MCF 10A (cell line): ENCODE data around the gene PACSIN1. TPM values are rescaled to one million over a fixed set of nuclear protein-coding genes. Genes with fewer than 3 reads are reported as not detected.

Experiments
- BruUV-seq: library from RNA; stranded (reverse); fragments of 400-500 nt; replicated peaks from 2 replicates; lab custom pipeline; 2021; lab: Mats Ljungman, UMichigan
- CTCF ChIA-PET: fragments of 300-600 bp; sonication (Branson Sonifier 250); formaldehyde crosslinking; extraction: SDS; loops from one replicate; lab custom pipeline; 2021; ENCODE audit warnings: antibody characterized with exemption, inconsistent platforms; lab: Yijun Ruan, JAX
- POLR2A ChIA-PET: fragments of 300-600, 350-650 bp; sonication (Branson Sonifier 250); formaldehyde crosslinking; extraction: SDS; loops from one replicate; lab custom pipeline; 2020; ENCODE audit warnings: antibody characterized with exemption, inconsistent platforms; lab: Yijun Ruan, JAX
- DNase-seq: peaks from one replicate; pipeline ENCODE4 v3.0.0-alpha.2; 2018; ENCODE audit not compliant: unreplicated experiment
- H3K27ac Mint-ChIP-seq: one replicate; pipeline ENCODE4 v1.8.0; 2022; ENCODE audit warnings: mild to moderate bottlenecking, low read depth, mixed read lengths; ENCODE audit not compliant: unreplicated experiment
- H3K27me3 Mint-ChIP-seq: one replicate; pipeline ENCODE4 v1.8.0; 2022; ENCODE audit warnings: mixed read lengths; ENCODE audit not compliant: insufficient read depth, unreplicated experiment
- H3K36me3 Mint-ChIP-seq: one replicate; pipeline ENCODE4 v1.8.0; 2022; ENCODE audit warnings: mild to moderate bottlenecking, moderate library complexity, mixed read lengths; ENCODE audit not compliant: insufficient read depth, unreplicated experiment
- H3K4me1 Mint-ChIP-seq: one replicate; pipeline ENCODE4 v1.8.0; 2022; ENCODE audit warnings: mixed read lengths; ENCODE audit not compliant: insufficient read depth, unreplicated experiment
- H3K4me3 Mint-ChIP-seq: one replicate; pipeline ENCODE4 v1.8.0; 2022; ENCODE audit warnings: mild to moderate bottlenecking, moderate library complexity, mixed read lengths; ENCODE audit not compliant: unreplicated experiment
- H3K9me3 Mint-ChIP-seq: one replicate; pipeline ENCODE4 v1.8.0; 2022; ENCODE audit warnings: mixed read lengths; ENCODE audit not compliant: unreplicated experiment
- intact Hi-C: fragments of 100-400 bp; cut with micrococcal nuclease; formaldehyde crosslinking; loops from 2 replicates; pipeline ENCODE4 v1.14.1; 2022
- total RNA-seq: library from RNA; stranded (reverse); gene quantifications from 2 replicates; pipeline ENCODE4 v1.2.3, GENCODE V29; 2022
- TF ChIP-seq, protein P1 (sequence below): fragments of 200-600 bp; IDR thresholded peaks from one replicate; pipeline ENCODE4 v1.8.0; 2022; ENCODE audit warnings: antibody characterized with exemption, mild to moderate bottlenecking; ENCODE audit not compliant: unreplicated experiment

The PACSIN1 gene
- total RNA-seq, 1 experiment from 2014 or later = not detected

DNA sequence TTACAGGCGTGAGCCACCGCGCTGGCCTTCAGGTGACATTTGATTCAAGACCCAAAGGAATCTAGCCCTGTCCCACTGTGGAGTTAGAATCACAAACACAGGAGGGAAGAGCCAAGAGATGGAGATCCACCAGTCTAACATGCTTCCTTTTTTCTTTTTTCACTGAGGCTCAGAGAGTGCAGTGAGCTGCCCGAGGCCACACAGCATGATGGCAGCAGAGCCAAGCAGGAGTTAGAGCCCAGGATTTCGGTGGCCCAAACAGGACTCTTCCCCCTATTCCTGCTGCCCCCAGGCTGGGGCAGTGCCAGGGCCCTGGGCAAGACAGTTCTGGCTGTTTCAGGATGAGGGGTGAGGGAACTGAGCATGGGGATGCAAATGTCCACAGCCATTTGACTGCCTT lies 98.3 kb downstream of the PACSIN1 start:
- Mint-ChIP-seq H3K27ac (no peak overlapping the region), H3K4me1 (peaks cover 5% of the 10 kb centered on the region), H3K36me3 (no peaks in the 10 kb centered on the region), H3K27me3 (no peaks in the 10 kb centered on the region), H3K4me3 (no peak overlapping the region), H3K9me3 (no peaks in the 10 kb centered on the region)
- intact Hi-C loops = no loop called here
- CTCF ChIA-PET = interaction anchor here (0.6 to 1.3 kb wide), 2 partner anchors 27 to 139 kb away, joined by 3 read pairs; no protein-coding TSS in a partner anchor
- TF ChIP-seq, protein P1, sequence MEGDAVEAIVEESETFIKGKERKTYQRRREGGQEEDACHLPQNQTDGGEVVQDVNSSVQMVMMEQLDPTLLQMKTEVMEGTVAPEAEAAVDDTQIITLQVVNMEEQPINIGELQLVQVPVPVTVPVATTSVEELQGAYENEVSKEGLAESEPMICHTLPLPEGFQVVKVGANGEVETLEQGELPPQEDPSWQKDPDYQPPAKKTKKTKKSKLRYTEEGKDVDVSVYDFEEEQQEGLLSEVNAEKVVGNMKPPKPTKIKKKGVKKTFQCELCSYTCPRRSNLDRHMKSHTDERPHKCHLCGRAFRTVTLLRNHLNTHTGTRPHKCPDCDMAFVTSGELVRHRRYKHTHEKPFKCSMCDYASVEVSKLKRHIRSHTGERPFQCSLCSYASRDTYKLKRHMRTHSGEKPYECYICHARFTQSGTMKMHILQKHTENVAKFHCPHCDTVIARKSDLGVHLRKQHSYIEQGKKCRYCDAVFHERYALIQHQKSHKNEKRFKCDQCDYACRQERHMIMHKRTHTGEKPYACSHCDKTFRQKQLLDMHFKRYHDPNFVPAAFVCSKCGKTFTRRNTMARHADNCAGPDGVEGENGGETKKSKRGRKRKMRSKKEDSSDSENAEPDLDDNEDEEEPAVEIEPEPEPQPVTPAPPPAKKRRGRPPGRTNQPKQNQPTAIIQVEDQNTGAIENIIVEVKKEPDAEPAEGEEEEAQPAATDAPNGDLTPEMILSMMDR = no peak
- no peak for DNase-seq
- no TSS peak for BruUV-seq
- POLR2A ChIA-PET = no interaction called here

DNA sequence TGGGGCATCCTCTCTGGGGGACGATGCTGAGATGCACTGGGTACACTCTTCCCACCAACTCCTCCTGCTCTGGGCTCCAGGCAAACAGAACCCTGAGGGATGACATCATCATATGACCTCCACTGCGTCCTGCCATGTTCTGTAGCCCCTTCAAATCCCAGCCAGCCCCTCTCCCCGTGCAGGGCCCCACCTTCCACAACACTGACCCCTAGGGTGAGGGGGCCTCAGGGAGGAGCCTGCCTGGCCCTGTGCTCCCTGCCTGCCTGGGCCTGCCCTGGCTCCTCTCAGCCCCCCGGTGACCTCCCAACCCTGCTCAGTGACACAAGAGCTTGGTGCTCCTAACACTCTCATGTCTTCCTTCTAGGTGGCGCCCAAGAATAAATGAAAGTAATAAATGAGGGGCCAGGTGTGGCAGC lies 99.9 kb downstream of the PACSIN1 start:
- no peaks in the 10 kb centered on the region for H3K27me3 Mint-ChIP-seq

DNA sequence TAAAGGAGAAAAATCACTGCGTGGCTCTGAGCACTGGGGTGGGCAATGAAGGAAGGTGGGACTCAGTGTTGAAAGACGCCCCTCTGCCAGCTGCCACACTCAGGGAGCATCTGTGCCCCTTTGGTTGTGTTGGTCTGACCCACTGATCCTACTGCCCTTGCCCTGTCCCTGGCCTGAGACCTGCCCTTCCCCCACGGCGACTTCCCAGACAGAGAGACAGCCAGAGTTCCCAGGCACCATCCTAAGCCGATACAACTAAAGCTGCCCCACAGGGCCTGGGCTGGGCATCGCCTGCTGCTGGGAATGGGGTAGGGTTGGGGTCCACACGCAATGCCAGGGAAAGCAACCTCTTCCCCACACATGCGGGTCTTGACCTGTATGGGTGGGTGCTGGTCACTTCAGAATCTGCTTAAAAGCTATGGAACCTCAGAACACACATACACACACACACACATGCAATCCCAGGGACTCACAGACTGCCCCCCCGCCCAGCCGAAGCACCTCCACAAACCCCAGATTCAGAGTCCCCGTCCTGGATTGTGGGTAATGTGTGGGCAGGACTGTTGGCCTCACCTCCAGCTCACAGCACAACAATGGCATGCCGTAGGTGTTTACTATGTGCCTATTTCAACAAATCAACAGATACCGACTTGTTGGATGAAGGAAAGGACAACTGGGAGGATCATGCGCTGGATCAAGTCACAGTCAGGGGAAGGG lies 101.1 kb downstream of the PACSIN1 start:
- Mint-ChIP-seq H3K9me3 (no peaks in the 10 kb centered on the region), H3K27ac (no peak overlapping the region), H3K4me1 (peaks cover 5% of the 10 kb centered on the region), H3K27me3 (no peaks in the 10 kb centered on the region), H3K4me3 (no peak overlapping the region), H3K36me3 (peaks cover 6% of the 10 kb centered on the region)
- no peak for DNase-seq
- BruUV-seq = no TSS peak
- TF ChIP-seq, protein P1 = no peak
- CTCF ChIA-PET = interaction anchor here (0.7 to 1.1 kb wide), 2 partner anchors 17 to 39 kb away, joined by 3 read pairs; no protein-coding TSS in a partner anchor
- POLR2A ChIA-PET = no interaction called here
- intact Hi-C loops = no loop called here

More for the DNA sequence above, 99.9 kb downstream of the PACSIN1 start:
- ChIA-PET POLR2A (no interaction called here), CTCF (no interaction called here)
- TF ChIP-seq, protein P1 = no peak
- H3K4me1 Mint-ChIP-seq = peaks cover 5% of the 10 kb centered on the region
- no peaks in the 10 kb centered on the region for H3K36me3 Mint-ChIP-seq
- H3K4me3 Mint-ChIP-seq = no peak overlapping the region
- H3K9me3 Mint-ChIP-seq = no peaks in the 10 kb centered on the region
- H3K27ac Mint-ChIP-seq = no peak overlapping the region
- intact Hi-C loops = no loop called here
- no TSS peak for BruUV-seq
- DNase-seq = no peak

DNA sequence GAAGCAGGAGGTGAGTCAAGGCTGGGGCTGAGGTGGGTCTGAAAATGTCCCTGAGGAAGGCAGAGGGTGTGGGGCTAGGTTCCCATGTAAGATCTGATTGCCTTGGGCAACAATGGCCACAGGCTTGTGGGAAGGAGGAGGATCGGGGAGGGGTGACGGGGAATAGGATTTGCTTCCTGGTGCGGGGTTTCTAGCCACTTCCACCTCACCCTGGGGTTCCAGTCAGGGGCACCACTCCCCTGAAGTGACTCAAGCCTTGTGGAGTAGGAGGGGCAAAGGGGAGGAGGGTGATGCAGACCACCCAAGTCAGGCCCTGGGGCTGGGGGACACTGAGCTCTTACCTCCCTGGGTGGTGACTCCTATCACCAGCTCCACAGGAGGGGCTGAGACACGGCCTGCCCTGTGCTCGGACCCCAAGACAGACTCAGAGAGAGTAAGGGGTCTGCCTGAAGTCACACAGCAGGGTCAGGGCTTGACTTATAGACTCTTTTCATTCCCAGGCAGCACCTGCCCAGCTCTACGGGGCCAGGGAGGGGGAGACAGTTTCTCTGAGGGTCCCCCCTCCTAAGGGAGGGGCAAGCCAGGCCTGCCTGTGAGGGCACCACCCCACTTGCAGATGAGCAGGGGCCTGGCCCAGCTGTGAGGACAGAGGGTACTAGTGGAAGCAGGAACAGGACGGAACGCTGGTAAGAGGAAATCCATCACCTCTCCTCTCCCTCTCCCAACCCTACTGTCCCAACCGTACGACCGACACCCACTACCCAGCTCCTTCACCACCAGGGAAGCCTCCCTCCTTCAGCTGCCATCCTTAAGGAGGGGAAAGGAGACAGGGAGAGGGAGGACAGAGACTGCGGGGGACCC lies 102.7 kb downstream of the PACSIN1 start:
- Mint-ChIP-seq H3K27ac (no peak overlapping the region), H3K36me3 (peaks cover 11% of the 10 kb centered on the region), H3K4me3 (no peak overlapping the region), H3K4me1 (peaks cover 5% of the 10 kb centered on the region), H3K9me3 (no peaks in the 10 kb centered on the region), H3K27me3 (no peaks in the 10 kb centered on the region)
- CTCF ChIA-PET = interaction anchor here (0.6 to 0.7 kb wide), 2 partner anchors 73 to 571 kb away, joined by 3 read pairs; no protein-coding TSS in a partner anchor
- DNase-seq = peak; percentile 52
- TF ChIP-seq, protein P1 = no peak
- POLR2A ChIA-PET = no interaction called here
- intact Hi-C loops = no loop called here
- BruUV-seq = no TSS peak
